ENCODE data around the gene TMEM132D. TPM values are rescaled to one million over a fixed set of nuclear protein-coding genes. Genes with fewer than 3 reads are reported as not detected.

TMEM132D gene
- total RNA-seq, 2 donors from 2014 or later, result 4.4 to 14.2 TPM

- Histone ChIP-seq H3K9ac (ENCODE audit: extremely low read depth, low read length, poor library complexity, severe bottlenecking) (no peak overlapping the region), H3K4me1 (ENCODE audit: control insufficient read depth, insufficient read depth, low read length) (no peaks in the 10 kb centered on the region), H3K27me3 (ENCODE audit: control insufficient read depth, insufficient read depth, low read length, poor library complexity, severe bottlenecking) (no peaks in the 10 kb centered on the region), H3K27ac (ENCODE audit: low read depth, low read length) (no peak overlapping the region), H3K4me3 (ENCODE audit: low read length) (no peak overlapping the region), H3K36me3 (ENCODE audit: control insufficient read depth, insufficient read depth, low read length) (no peaks in the 10 kb centered on the region), H3K9me3 (ENCODE audit: control insufficient read depth, low read length) (peaks cover 7% of the 10 kb centered on the region)
- Mint-ChIP-seq H3K4me3 (no peak overlapping the region), H3K4me1 (peaks cover 10% of the 10 kb centered on the region), H3K27ac (no peak overlapping the region), H3K9me3 (peaks cover 13% of the 10 kb centered on the region), H3K36me3 (ENCODE audit: low read depth) (peaks cover 6% of the 10 kb centered on the region), H3K27me3 (ENCODE audit: insufficient read depth) (no peaks in the 10 kb centered on the region)
- no peak for TF ChIP-seq CTCF (conservative IDR thresholded peaks at IDR 0.05)
- 64 to 76% methylated on average over 3 to 6 of the region's 6 CpGs for WGBS, 2 experiments (ENCODE audit: insufficient coverage in 1 of 2, insufficient read length in 1 of 2)
- no peak for DNase-seq
These were observed 524.6 kb downstream of the TMEM132D start for GRCh38 chr12:129379076-129379804.

- peaks cover 10% of the 10 kb centered on the region for H3K4me1 Mint-ChIP-seq
- TF ChIP-seq CTCF (conservative IDR thresholded peaks at IDR 0.05), result no peak
- DNase-seq, result no peak
- peaks cover 13% of the 10 kb centered on the region for H3K9me3 Mint-ChIP-seq
- Histone ChIP-seq H3K9ac (ENCODE audit: extremely low read depth, low read length, poor library complexity, severe bottlenecking) (no peak overlapping the region), H3K36me3 (ENCODE audit: control insufficient read depth, insufficient read depth, low read length) (no peaks in the 10 kb centered on the region), H3K4me1 (ENCODE audit: control insufficient read depth, insufficient read depth, low read length) (no peaks in the 10 kb centered on the region), H3K27ac (ENCODE audit: low read depth, low read length) (peak overlapping the region; percentile 40), H3K4me3 (ENCODE audit: low read length) (no peak overlapping the region), H3K9me3 (ENCODE audit: control insufficient read depth, low read length) (peaks cover 7% of the 10 kb centered on the region), H3K27me3 (ENCODE audit: control insufficient read depth, insufficient read depth, low read length, poor library complexity, severe bottlenecking) (no peaks in the 10 kb centered on the region)
- H3K27ac Mint-ChIP-seq, result no peak overlapping the region
- H3K4me3 Mint-ChIP-seq, result no peak overlapping the region
- 89 to 93% methylated on average over 4 to 5 of the region's 5 CpGs for WGBS, 2 experiments (ENCODE audit: insufficient coverage in 1 of 2, insufficient read length in 1 of 2)
- H3K36me3 Mint-ChIP-seq (ENCODE audit: low read depth), result peaks cover 6% of the 10 kb centered on the region
- no peaks in the 10 kb centered on the region for H3K27me3 Mint-ChIP-seq (ENCODE audit: insufficient read depth)
These were observed 525.3 kb downstream of the TMEM132D start for GRCh38 chr12:129378496-129378895.

DNA sequence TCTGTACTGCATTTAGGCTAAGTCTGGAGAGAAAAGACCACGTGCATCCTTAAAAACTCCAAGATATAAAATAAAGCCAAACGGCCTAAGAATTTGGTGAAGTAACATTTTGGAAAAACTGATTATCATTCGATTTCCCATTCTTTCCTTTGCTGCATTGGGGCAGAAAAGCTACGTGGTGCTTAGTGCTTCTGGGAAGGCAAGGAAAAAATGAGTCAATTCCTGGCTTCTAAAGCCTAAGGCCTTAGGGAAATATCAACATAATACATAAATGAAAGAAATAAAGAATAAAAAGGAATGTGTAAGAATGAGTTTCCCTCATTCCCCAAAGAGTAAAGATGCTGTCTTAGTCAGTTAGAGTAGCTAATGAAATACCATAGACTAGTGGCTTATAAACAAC is 530.1 kb downstream of the TMEM132D start:
- Mint-ChIP-seq H3K27ac (no peak overlapping the region), H3K9me3 (peaks cover 13% of the 10 kb centered on the region), H3K27me3 (ENCODE audit: insufficient read depth) (no peaks in the 10 kb centered on the region), H3K36me3 (ENCODE audit: low read depth) (peaks cover 6% of the 10 kb centered on the region), H3K4me1 (no peaks in the 10 kb centered on the region), H3K4me3 (no peak overlapping the region)
- Histone ChIP-seq H3K4me1 (ENCODE audit: control insufficient read depth, insufficient read depth, low read length) (no peaks in the 10 kb centered on the region), H3K9ac (ENCODE audit: extremely low read depth, low read length, poor library complexity, severe bottlenecking) (no peak overlapping the region), H3K4me3 (ENCODE audit: low read length) (no peak overlapping the region), H3K27ac (ENCODE audit: low read depth, low read length) (no peak overlapping the region), H3K9me3 (ENCODE audit: control insufficient read depth, low read length) (peaks cover 7% of the 10 kb centered on the region), H3K27me3 (ENCODE audit: control insufficient read depth, insufficient read depth, low read length, poor library complexity, severe bottlenecking) (no peaks in the 10 kb centered on the region), H3K36me3 (ENCODE audit: control insufficient read depth, insufficient read depth, low read length) (no peaks in the 10 kb centered on the region)
- TF ChIP-seq CTCF (conservative IDR thresholded peaks at IDR 0.05), result no peak
- 95 to 97% methylated on average over 3 to 4 of the region's 4 CpGs for WGBS, 2 experiments (ENCODE audit: insufficient coverage in 1 of 2, insufficient read length in 1 of 2)
- no peak for DNase-seq
